ENCODE data around the gene HTRA3.
"Not testable (repeated sequence)": the region's sequence is repeated elsewhere in the genome, so short reads cannot be mapped to it uniquely, and the experiment has no call there.

The HTRA3 gene

GRCh38 chr4:8330821-8331574 lies 61.4 kb downstream of the HTRA3 start:
- FAIRE-seq = no peak

- FAIRE-seq = no peak
These were observed 62.0 kb downstream of the HTRA3 start for GRCh38 chr4:8331575-8331955.

DNA sequence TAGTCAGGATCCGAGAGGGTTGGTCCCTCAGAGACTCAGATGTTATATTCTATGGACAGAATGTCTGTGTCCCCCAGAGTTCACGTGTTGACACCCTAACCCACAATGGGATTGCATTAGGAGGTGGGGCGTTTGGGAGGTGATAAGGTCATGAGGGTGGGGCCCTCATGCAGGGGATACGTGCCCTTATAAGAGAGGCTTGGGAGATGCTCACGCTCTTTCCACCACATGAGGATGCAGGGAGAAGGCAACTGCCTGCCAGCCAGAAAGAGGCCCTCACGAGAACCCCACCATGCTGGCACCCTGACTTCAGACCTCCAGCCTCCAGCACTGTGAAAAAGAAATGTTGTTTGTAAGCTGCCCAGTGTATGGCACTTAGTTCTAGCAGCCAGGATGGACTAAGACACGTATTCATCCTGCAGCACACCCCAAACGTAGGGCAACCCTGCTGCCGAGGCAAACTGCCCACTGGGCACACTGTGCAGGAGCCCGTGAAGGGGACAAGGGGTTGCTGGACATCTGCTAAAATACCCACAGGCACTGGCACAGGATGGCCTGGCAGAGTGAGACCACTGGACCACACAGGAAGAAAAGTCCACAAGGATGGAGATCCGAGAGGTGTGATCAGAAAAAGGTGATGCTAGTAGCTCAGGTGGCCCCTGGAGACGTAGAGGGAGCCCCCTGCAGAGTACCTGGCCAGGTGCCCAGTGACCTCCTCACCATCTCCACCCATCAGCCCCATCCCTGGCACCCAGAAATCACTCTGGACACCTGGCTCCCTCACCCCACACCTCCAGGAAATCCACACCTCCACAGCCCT lies 62.7 kb downstream of the HTRA3 start:
- FAIRE-seq = no peak

GRCh38 chr4:8332891-8333331 lies 63.4 kb downstream of the HTRA3 start:
- no peak for FAIRE-seq

DNA sequence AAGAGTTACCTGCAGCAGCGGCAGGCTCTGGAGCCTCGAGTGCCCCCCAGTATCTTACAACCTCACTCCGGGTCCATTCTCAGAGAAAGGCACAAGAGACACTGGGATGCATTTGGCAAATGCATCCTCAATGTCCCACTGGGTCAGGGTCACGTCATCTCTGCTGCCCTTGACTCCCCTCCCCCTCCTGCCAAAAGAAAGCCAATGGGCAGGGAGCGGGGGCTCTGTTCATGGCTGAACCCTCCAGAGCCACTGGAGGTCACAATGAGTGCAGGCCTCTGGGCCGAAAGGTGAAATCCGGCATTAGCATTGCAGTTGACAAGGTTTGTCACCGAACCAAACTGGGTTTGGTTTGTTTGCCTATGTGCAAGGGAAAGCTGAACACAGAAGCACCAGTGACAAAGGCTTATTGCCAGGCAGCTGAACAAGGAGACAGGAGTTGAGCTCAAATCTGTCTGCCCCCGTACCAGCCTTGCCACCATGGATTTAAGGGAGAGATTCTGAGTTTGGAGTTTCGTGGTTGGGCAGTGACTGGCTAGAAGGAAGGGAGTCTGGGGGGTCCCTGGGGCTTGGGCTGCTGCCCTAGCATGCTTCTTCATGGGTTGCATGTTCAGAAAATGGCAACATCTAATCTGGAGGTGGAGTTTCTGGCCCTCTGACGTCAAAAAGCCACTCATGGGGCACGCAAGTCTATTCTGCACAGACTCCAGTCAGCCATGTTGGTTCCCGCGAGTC lies 64.3 kb downstream of the HTRA3 start:
- FAIRE-seq = no peak

DNA sequence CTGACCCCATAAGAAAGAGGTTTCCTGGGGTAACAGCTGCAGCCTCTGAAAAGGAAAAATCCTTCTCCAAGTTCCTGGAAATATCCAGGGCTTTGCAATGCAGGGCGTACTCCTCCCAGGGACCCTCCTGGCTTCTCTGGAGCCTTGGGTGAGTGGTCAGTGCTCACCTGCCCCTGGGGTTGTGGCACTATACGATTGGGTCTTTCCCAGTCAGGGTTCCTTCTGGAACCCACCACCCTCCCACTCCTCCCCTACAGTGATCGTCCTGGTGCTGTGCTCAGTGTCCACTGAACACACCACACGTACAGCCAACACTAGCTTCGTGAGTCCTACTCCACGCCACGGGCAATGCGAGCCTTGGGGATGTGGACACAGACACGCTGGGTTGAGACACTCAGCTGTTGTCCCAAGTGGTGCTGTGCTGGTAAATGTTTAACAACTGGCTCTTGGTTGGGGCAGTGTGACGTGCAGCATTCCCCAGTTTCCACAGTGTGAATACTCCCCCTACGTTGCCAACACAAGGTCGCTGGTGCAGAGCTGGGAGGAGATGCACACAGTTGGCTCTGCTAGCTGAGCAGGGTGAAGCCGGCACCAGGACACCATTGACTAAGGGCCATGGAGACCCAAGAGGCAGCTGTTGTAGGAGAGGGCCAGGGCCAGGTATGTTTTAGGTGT lies 65.4 kb downstream of the HTRA3 start:
- FAIRE-seq = no peak

DNA sequence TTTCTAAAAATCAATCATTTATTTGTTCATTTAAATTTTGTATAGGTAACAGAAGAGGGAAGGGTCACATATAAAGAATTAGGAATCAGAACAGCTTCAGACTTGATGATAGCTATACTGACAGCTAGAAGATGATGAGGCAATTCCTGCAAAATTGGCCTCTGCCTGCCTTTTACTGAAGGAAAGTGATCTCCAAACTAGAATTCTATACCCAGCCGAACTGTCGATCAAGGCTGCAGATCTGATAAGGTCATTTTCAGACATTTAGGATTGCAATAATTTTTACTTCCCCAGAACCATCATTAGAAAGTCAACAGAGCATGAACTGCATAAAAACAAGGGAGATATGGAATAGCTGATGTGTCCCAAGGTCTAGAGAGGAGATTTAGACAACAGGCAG lies 66.3 kb downstream of the HTRA3 start:
- no peak for FAIRE-seq

DNA sequence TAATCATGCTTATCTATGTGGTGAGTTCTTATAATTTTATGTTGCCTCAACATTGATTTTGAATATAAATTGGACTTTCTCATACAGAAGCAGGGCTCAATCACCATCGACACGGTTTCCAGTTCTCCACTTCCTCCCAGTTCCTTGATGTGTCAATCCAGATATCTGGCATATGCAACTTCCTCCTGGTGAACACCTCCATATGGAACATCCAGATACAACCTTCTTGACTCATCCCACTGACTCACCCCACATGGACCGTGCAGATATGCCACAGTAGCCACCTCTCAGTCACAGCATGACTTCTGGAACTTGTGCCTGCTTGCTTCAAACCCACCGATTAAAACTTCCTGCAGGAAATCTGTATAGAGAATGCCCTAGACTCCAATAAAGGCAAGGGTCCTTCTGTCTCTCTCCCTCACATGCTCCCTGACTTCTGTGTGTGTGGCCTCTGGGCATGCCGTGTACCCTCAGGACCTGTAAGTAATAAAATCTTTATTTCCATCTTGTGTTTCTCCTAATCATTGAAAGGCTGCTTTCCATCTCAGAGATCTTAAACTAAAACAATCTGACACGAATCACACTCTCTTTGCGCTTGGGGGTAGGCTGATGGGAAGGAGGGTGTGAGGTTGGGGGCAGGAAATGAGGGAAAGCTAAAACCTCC lies 67.0 kb downstream of the HTRA3 start:
- no peak for FAIRE-seq

DNA sequence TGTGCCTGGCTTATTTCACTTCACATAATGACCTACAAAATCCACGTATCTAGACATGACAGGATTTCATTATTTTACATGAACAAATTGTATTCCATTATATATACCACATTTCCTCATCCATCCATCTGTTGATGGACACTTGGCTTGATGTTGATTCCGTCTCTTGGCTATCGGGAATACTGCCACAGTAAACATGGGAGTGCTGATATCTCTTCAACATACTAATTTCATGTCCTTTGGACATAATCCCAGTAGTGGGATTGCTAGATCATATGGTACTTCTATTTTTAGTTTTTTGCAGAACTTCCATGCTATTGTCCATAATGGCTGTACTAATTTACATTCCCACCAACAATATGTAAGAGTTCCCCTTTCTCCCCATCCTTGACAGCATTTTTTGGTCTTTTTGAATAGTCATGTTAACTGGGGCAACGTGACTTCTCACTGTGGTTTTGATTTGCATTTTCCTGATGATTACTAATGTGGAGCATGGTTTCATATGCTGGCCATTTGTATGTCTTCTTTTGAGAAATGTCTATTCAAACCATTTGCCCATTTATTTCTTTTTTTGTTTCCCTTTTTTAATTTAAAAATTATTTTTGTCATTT lies 68.9 kb downstream of the HTRA3 start:
- FAIRE-seq = no peak

DNA sequence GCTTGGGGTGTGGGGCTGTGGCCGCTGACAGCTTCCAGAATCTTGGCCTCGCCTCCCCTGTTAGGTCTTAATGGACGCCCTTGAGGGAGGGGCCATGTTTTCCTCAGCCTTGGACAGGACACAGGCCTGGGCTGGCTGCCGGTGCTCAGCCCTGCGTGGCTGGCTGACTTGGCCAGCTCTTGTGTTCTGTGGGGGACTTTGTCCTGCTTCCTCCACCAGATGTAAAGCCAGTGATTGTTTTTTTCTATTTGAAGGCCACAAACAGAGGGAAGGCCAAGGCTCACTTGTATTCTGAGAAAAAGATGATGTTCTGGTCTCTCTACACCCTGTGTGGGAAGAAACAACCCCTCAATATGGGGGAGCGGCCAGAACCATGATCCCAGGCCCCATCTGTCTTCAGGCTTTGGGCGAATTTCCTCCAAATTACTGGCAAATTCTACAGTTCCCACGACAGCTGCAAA lies 71.3 kb downstream of the HTRA3 start:
- FAIRE-seq = no peak

- FAIRE-seq = not testable (repeated sequence)
These were observed 71.7 kb downstream of the HTRA3 start for GRCh38 chr4:8341281-8341680.

DNA sequence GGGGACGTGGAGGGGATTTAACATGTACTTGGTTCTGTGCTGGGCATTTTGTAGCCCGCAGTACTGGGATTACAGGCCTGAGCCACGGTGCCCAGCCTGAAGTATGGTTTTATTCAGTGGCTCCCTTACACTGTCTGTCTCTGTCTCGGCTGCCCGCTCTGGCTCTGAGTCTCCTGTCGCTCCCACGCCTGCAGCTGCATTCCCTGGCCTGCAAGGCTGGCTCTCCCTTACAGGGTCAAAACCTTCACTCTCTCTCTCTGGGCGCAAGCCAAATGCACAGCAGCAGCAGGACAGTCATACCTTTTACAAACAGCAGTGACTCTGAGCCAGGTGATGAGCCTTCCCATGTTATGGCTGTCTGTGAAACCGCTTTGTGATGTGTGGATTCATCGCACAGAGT lies 72.1 kb downstream of the HTRA3 start:
- FAIRE-seq = no peak

DNA sequence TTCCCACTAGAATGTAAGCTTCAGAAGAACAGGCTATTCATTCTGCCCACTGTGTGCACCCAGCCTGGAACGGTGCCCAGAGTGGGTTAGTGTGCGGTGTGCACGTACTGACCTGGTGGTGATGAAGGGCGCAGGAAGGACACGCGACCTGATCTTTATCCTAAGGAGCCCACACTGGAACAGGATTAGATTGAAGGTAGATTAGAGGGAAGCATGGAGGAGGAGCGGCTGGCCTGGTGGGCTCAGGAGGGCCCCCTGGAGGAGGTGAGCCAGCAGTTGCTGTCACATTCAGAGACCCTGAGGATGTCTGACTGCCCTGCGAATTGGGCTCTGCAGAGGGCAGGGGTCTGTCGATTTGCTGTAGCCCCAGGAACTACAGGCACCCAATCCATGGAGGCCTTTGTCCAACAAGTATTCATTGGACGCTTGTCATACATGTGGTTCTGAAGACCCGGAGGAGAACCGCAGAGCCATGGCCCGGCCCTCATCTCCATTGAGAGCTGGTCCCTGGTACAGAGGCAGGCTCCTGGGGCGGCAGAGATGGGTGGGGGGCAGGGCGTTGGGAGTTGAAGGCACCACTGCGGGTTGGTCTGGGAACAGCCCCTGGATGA lies 73.2 kb downstream of the HTRA3 start:
- no peak for FAIRE-seq

DNA sequence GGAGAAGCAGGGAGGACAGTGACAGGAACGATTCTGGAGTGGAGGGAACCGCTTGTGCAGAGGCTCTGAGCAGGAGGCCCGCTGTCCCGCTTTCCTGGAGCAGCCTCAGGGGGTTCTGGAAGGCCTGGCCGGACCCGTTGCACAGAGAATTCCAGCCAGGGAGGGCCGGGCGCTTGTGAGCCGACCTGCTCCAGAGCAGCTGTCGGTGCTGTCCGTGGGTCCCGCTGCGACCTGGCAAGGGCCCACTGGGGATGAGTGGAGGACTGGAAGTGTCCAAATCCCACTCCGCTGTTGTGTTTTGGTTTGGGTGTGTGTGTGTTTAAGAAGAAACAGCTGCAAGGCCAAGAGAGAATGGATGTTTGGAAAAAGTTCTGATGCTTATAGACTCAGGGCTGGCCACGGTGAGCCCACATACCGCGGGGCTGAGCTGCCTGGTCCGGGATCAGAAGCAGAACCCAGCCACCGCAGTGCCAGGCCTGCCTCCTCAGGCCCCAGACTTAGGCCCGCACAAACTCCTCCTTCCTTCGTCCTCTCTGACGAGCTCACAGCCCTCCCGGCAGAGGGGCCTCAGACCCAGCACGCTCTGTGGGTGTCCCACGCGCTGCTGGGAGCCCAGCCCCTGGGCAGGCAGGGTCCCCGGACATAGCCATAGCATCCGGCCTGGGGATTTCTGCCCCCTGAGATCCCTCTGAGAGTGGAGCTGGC lies 73.9 kb downstream of the HTRA3 start:
- no peak for FAIRE-seq

GRCh38 chr4:8343967-8344331 lies 74.4 kb downstream of the HTRA3 start:
- FAIRE-seq = no peak

DNA sequence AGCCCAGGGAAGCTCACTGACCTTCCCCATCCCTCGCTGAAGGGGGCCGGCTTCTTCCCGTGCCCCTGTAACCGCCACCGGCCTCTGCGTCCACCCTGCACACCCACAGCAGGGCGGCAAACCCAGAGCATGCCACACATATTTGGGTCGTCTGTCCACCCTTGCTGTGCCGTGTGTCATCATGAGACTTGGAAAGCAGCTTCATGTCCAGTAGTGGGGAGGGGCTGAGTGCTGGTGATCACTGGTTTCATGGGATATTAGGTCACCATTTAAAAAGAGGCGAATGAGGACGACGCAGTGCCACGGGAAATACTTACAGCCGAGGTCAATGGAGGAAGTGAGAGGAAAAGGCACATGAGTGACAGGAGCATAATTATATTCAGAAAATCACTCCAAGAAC lies 74.8 kb downstream of the HTRA3 start:
- no peak for FAIRE-seq

DNA sequence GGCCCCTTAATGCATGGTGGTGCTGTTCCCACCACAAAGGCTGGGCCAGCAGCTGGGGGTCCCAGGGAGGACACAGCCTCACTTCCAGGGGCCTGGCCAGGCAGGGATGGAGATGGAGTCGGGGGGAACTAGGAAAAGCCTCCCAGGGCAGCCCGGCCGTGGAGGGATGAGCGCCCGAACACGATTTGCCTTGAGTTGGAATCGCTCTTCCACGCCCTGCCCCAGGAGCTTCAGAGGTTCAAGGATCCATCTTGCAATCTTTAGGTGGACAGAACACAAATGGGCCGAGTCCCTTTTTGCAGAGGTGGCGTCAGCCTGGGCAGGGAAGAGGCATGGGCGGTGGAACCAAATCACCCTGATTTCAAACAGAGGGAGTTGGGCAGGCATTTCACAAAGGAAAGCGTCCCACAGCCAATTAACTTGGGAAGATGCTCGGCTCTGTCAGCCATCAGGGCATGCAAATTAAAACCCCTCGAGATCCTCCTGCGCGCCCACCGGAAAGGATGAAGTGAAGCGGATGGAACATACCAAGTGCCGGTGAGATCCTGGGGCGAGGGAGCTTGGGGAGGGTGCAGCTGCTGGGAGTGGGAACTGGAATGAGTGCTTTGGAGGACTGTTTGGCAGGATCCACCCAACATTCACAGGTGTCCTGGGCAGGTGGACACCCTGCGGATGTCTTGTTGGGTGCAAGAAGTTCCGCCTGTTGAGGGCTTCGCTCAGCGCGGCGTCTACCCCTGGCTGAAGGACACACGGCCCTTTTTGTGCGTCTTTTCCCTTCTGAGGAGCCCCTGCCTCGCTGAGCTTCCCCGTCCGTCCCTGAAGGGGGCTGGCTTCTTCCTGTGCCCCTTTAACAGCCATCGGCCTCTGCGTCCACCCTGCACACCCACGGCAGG lies 75.7 kb downstream of the HTRA3 start:
- FAIRE-seq = no peak

- FAIRE-seq = no peak
These were observed 76.6 kb downstream of the HTRA3 start for GRCh38 chr4:8345946-8346814.
